H9 (cell line): ENCODE measurements around the gene MROH2B. TPM values are rescaled to one million over a fixed set of nuclear protein-coding genes. Genes with fewer than 3 reads are reported as not detected.

ENCODE experiments used
- DNase-seq: peaks from one replicate; pipeline ENCODE4 v3.0.0-alpha.2; 2017
- H2AFZ ChIP-seq: one replicate; pipeline ENCODE4 v1.6.1; 2013; ENCODE audit warnings: mild to moderate bottlenecking, low read length, control low read depth, moderate library complexity
- H2AK5ac ChIP-seq: 2 replicates; pipeline ENCODE4 v1.6.1; 2013; ENCODE audit warnings: low read length, control low read depth, mixed read lengths; ENCODE audit not compliant: insufficient read length
- H2BK120ac ChIP-seq: one replicate; pipeline ENCODE4 v1.6.1; 2013; ENCODE audit warnings: low read depth, mild to moderate bottlenecking, low read length, control low read depth, inconsistent platforms; ENCODE audit not compliant: poor library complexity, severe bottlenecking
- H2BK12ac ChIP-seq: 2 replicates; pipeline ENCODE4 v1.6.1; 2013; ENCODE audit warnings: low read length, control low read depth, mixed read lengths, low read depth; ENCODE audit not compliant: insufficient read length
- H2BK15ac ChIP-seq: 2 replicates; pipeline ENCODE4 v1.6.1; 2013; ENCODE audit warnings: low read depth, low read length, control low read depth
- H2BK20ac ChIP-seq: one replicate; pipeline ENCODE4 v1.6.1; 2013; ENCODE audit warnings: low read depth, mild to moderate bottlenecking, low read length, control low read depth, inconsistent platforms; ENCODE audit not compliant: poor library complexity, severe bottlenecking
- H2BK5ac ChIP-seq: 2 replicates; pipeline ENCODE4 v1.6.1; 2013; ENCODE audit warnings: low read length, control low read depth, mixed read lengths; ENCODE audit not compliant: insufficient read length
- H3K14ac ChIP-seq: 2 replicates; pipeline ENCODE4 v1.6.1; 2013; ENCODE audit warnings: low read length, control low read depth; ENCODE audit not compliant: insufficient read depth
- H3K18ac ChIP-seq: 2 replicates; pipeline ENCODE4 v1.6.1; 2013; ENCODE audit warnings: low read depth, mild to moderate bottlenecking, mixed read lengths, low read length, control low read depth; ENCODE audit not compliant: insufficient read length
- H3K23ac ChIP-seq: 2 replicates; pipeline ENCODE4 v1.6.1; 2013; ENCODE audit warnings: low read length, control low read depth, mixed read lengths, low read depth; ENCODE audit not compliant: insufficient read length
- H3K23me2 ChIP-seq: 2 replicates; pipeline ENCODE4 v1.6.1; 2013; ENCODE audit warnings: low read depth, mild to moderate bottlenecking, mixed read lengths, low read length, control low read depth; ENCODE audit not compliant: insufficient read length, poor library complexity, severe bottlenecking
- H3K27ac ChIP-seq: 2 replicates; pipeline ENCODE4 v1.5.1; 2013; ENCODE audit warnings: low read length, control low read depth, mixed read lengths, low read depth; ENCODE audit not compliant: insufficient read length
- H3K27me3 ChIP-seq: 2 replicates; pipeline ENCODE4 v1.6.1; 2013; ENCODE audit warnings: low read length, control low read depth, inconsistent platforms; ENCODE audit not compliant: insufficient read depth
- H3K4ac ChIP-seq: 2 replicates; pipeline ENCODE4 v1.6.1; 2013; ENCODE audit warnings: low read depth, mild to moderate bottlenecking, control low read depth, inconsistent platforms, low read length, moderate library complexity
- H3K4me1 ChIP-seq: 2 replicates; pipeline ENCODE4 v1.6.1; 2013; ENCODE audit warnings: low read length, control low read depth, inconsistent platforms; ENCODE audit not compliant: insufficient read depth
- H3K4me2 ChIP-seq: 2 replicates; pipeline ENCODE4 v1.6.1; 2013; ENCODE audit warnings: low read length, control low read depth, mixed read lengths; ENCODE audit not compliant: insufficient read length, insufficient read depth
- H3K56ac ChIP-seq: 2 replicates; pipeline ENCODE4 v1.6.1; 2013; ENCODE audit warnings: low read depth, mild to moderate bottlenecking, mixed read lengths, low read length, control low read depth; ENCODE audit not compliant: insufficient read length
- H3K79me1 ChIP-seq: 2 replicates; pipeline ENCODE4 v1.6.1; 2013; ENCODE audit warnings: low read depth, mild to moderate bottlenecking, moderate library complexity, low read length, control low read depth, inconsistent platforms; ENCODE audit not compliant: insufficient read depth, poor library complexity, severe bottlenecking
- H3K79me2 ChIP-seq: 2 replicates; pipeline ENCODE4 v1.6.1; 2013; ENCODE audit warnings: low read length, control low read depth, inconsistent platforms; ENCODE audit not compliant: insufficient read depth
- H3K9ac ChIP-seq: 2 replicates; pipeline ENCODE4 v1.6.1; 2013; ENCODE audit warnings: low read length, control low read depth, mixed read lengths; ENCODE audit not compliant: insufficient read length; ENCODE audit errors: extremely low read depth
- H3K9me3 ChIP-seq: one replicate; pipeline ENCODE4 v1.6.1; 2013; ENCODE audit warnings: low read depth, low read length, inconsistent platforms; ENCODE audit not compliant: control insufficient read depth
- H3T11ph ChIP-seq: one replicate; pipeline ENCODE4 v1.6.1; 2013; ENCODE audit warnings: mild to moderate bottlenecking, low read length, control low read depth, inconsistent platforms
- H4K20me1 ChIP-seq: one replicate; pipeline ENCODE4 v1.6.1; 2013; ENCODE audit not compliant: control insufficient read depth, insufficient read length, insufficient read depth
- H4K5ac ChIP-seq: 2 replicates; pipeline ENCODE4 v1.6.1; 2013; ENCODE audit warnings: low read depth, mild to moderate bottlenecking, mixed read lengths, low read length, control low read depth; ENCODE audit not compliant: insufficient read length
- H4K8ac ChIP-seq: replicated peaks from 2 replicates; pipeline ENCODE4 v1.6.1; 2013; ENCODE audit warnings: low read length, control low read depth, mixed read lengths, low read depth; ENCODE audit not compliant: insufficient read length
- H4K91ac ChIP-seq: 2 replicates; pipeline ENCODE4 v1.6.1; 2013; ENCODE audit warnings: low read depth, mild to moderate bottlenecking, moderate library complexity, mixed read lengths, low read length, control low read depth; ENCODE audit not compliant: insufficient read length
- H3K27ac Mint-ChIP-seq, 3 experiments: 2 replicates in 2 of 3; 3 replicates in 1 of 3; pipeline ENCODE4 v1.8.0; 2020 to 2021; ENCODE audit warnings: mixed read lengths in 3 of 3, mild to moderate bottlenecking in 1 of 3, moderate library complexity in 1 of 3
- H3K27me3 Mint-ChIP-seq: 2 replicates; pipeline ENCODE4 v1.8.0; 2021; ENCODE audit warnings: low read depth, mild to moderate bottlenecking, moderate library complexity, mixed read lengths
- H3K36me3 Mint-ChIP-seq, 3 experiments: 2 replicates in 2 of 3; 3 replicates in 1 of 3; pipeline ENCODE4 v1.8.0; 2020 to 2021; ENCODE audit warnings: low read depth in 3 of 3, mixed read lengths in 3 of 3; ENCODE audit not compliant: insufficient read depth in 1 of 3
- H3K4me1 Mint-ChIP-seq, 2 experiments: 2 replicates each; pipeline ENCODE4 v1.8.0; 2020; ENCODE audit warnings: mixed read lengths in 2 of 2
- H3K4me3 Mint-ChIP-seq, 2 experiments: 2 replicates in 1 of 2; 3 replicates in 1 of 2; pipeline ENCODE4 v1.8.0; 2020 to 2021; ENCODE audit warnings: mild to moderate bottlenecking in 2 of 2, mixed read lengths in 2 of 2, moderate library complexity in 1 of 2
- H3K9me3 Mint-ChIP-seq, 2 experiments: 2 replicates in 1 of 2; 3 replicates in 1 of 2; pipeline ENCODE4 v1.8.0; 2020; ENCODE audit warnings: mild to moderate bottlenecking in 2 of 2, mixed read lengths in 2 of 2, moderate library complexity in 1 of 2
- CTCF ChIP-seq: fragments of 200-600 bp; sonication (generic); conservative IDR thresholded peaks from 3 replicates; pipeline ENCODE4 v1.8.0; 2021; ENCODE audit warnings: antibody characterized with exemption, mild to moderate bottlenecking
- WGBS: extraction: QIAGEN DNeasy Blood & Tissue Kit; methylation state at CpG from one replicate; pipeline ENCODE4 v1.1.7; 2013; ENCODE audit warnings: missing lambda C conversion rate, low lambda C conversion rate, mixed read lengths; ENCODE audit not compliant: insufficient read length; ENCODE audit errors: extremely low coverage; 5-methylcytosine and 5-hydroxymethylcytosine counted together
- total RNA-seq: library from RNA; stranded (reverse); gene quantifications from 2 replicates; pipeline ENCODE4 v1.2.1, GENCODE V29; 2021

The MROH2B gene
- total RNA-seq, 1 experiment from 2014 or later = not detected

DNA sequence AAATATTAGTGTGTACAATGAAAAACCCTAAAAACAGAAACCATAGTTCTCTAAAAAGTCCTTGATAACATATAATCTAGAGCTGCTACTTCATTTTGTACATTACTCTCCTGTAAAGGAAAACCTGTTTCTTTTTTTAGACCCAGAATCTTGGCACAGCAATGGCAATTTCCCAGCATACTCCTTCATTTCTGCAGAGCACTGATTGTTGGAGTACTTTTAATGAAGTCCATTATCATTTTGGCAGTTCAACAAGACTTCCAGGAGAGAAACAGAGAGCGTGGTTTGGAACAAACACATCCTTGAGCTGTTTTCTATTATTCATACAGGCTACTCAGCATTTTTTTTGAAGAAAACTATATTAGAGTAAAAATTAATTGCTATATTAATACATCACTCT lies 22.7 kb upstream of the MROH2B start:
- Histone ChIP-seq H3K9ac (no peak overlapping the region), H2BK15ac (no peak overlapping the region), H3K27me3 (no peaks in the 10 kb centered on the region), H4K91ac (no peak overlapping the region), H3T11ph (no peak overlapping the region), H3K23me2 (no peaks in the 10 kb centered on the region), H2BK12ac (no peak overlapping the region), H3K23ac (no peak overlapping the region), H3K9me3 (no peaks in the 10 kb centered on the region), H2AFZ (no peak overlapping the region), H3K79me2 (no peaks in the 10 kb centered on the region), H2AK5ac (no peak overlapping the region), H3K4ac (no peak overlapping the region), H3K4me1 (peaks cover 2% of the 10 kb centered on the region; the same call in 1 of the 2 replicates), H3K27ac (no peak overlapping the region), H2BK20ac (no peak overlapping the region), H4K20me1 (no peaks in the 10 kb centered on the region), H3K14ac (no peak overlapping the region), H4K5ac (no peak overlapping the region), H2BK5ac (no peak overlapping the region), H2BK120ac (no peak overlapping the region), H3K18ac (no peak overlapping the region), H3K4me2 (no peak overlapping the region), H3K79me1 (no peaks in the 10 kb centered on the region), H4K8ac (no peak overlapping the region), H3K56ac (no peak overlapping the region)
- no peaks in the 10 kb centered on the region; a peak in 2 of 7 replicates for H3K36me3 Mint-ChIP-seq
- DNase-seq = no peak
- H3K27me3 Mint-ChIP-seq = no peaks in the 10 kb centered on the region
- TF ChIP-seq CTCF = no peak
- H3K4me3 Mint-ChIP-seq = no peak overlapping the region
- H3K9me3 Mint-ChIP-seq = peaks cover 0 to 3% of the 10 kb centered on the region in 2 experiments; a peak in 2 of 5 replicates
- H3K27ac Mint-ChIP-seq = no peak overlapping the region
- no CpG with 5 or more reads among the region's 1 CpG for WGBS
- H3K4me1 Mint-ChIP-seq = no peaks in the 10 kb centered on the region
